Lung (tissue), 12 donors: Measurements from ENCODE around the gene IFT172. TPM values are rescaled to one million over a fixed set of nuclear protein-coding genes. Genes with fewer than 3 reads are reported as not detected.

Experiments
- ATAC-seq: fragments of 200-7000 bp; cut with Tn5 transposase; one replicate; pipeline ENCODE4 v1.9.1; 2020; ENCODE audit warnings: moderate number of reproducible peaks; ENCODE audit not compliant: insufficient read depth, low FRiP score
- DNase-seq, 3 donors: peaks; one replicate each; pipeline ENCODE4 v3.0.0-alpha.2; 2013 to 2017
- H3K27ac ChIP-seq, 2 donors: one replicate each; pipeline ENCODE4 v1.5.1; 2013; ENCODE audit warnings: mild to moderate bottlenecking in 2 of 2, moderate library complexity in 2 of 2, control low read depth in 1 of 2, inconsistent platforms in 1 of 2, low read depth in 1 of 2, low read length in 1 of 2
- H3K27me3 ChIP-seq, 3 donors: one replicate each; pipeline ENCODE4 v1.5.1; 2013; ENCODE audit warnings: low read length in 2 of 3; ENCODE audit not compliant: control insufficient read depth in 3 of 3, insufficient read depth in 3 of 3
- H3K36me3 ChIP-seq, 4 donors: one replicate each; pipeline ENCODE4 v1.5.1; 2013; ENCODE audit warnings: low read length in 4 of 4, mild to moderate bottlenecking in 1 of 4, moderate library complexity in 1 of 4; ENCODE audit not compliant: control insufficient read depth in 4 of 4, insufficient read depth in 4 of 4
- H3K4me1 ChIP-seq, 5 donors: one replicate each; pipeline ENCODE4 v1.5.1; 2013; ENCODE audit warnings: low read length in 5 of 5, mild to moderate bottlenecking in 2 of 5, moderate library complexity in 1 of 5; ENCODE audit not compliant: control insufficient read depth in 5 of 5, insufficient read depth in 5 of 5
- H3K4me3 ChIP-seq: one replicate; pipeline ENCODE4 v1.5.1; 2013; ENCODE audit warnings: mild to moderate bottlenecking, control low read depth, moderate library complexity
- H3K9ac ChIP-seq, 2 donors: one replicate each; pipeline ENCODE4 v1.5.1; 2013; ENCODE audit warnings: low read length in 2 of 2, control low read depth in 1 of 2; ENCODE audit not compliant: insufficient read depth in 1 of 2
- H3K9me3 ChIP-seq, 4 donors: one replicate each; pipeline ENCODE4 v1.5.1; 2013; ENCODE audit warnings: low read length in 3 of 4, mild to moderate bottlenecking in 1 of 4, moderate library complexity in 1 of 4; ENCODE audit not compliant: control insufficient read depth in 4 of 4, insufficient read depth in 3 of 4
- WGBS, 2 donors: extraction: QIAGEN DNeasy Blood & Tissue Kit; methylation state at CpG; one replicate each; pipeline ENCODE4 v1.1.7; 2013; 5-methylcytosine and 5-hydroxymethylcytosine counted together
- polyA plus RNA-seq, 2 donors: library from polyadenylated mRNA; stranded (reverse); fragments of 200-250 nt; gene quantifications; one replicate each; pipeline ENCODE4 v1.2.1, GENCODE V29; 2013
- total RNA-seq, 2 donors: library from RNA; depleted of rRNA in 1 of 2; stranded (reverse); fragments of >200 nt in 1 of 2; gene quantifications; one replicate each; pipeline ENCODE4 v1.2.1, GENCODE V29; 2014 to 2021
- TF ChIP-seq, protein P1 (sequence below): IDR thresholded peaks from 2 replicates; pipeline ENCODE4 v1.5.1; 2012; ENCODE audit warnings: mild to moderate bottlenecking; ENCODE audit errors: control extremely low read depth, extremely low read depth
- donor health status: control.
- donor health status: control.
- donor health status: Bipolar disorder and iron deficiency.
- donor health status: healthy.
- donor health status: DM: yes; HTN: yes; CAD: no.

Gene IFT172
- total and polyA plus RNA-seq, 4 donors = 17.8 to 52.2 (median 35.6) TPM

DNA sequence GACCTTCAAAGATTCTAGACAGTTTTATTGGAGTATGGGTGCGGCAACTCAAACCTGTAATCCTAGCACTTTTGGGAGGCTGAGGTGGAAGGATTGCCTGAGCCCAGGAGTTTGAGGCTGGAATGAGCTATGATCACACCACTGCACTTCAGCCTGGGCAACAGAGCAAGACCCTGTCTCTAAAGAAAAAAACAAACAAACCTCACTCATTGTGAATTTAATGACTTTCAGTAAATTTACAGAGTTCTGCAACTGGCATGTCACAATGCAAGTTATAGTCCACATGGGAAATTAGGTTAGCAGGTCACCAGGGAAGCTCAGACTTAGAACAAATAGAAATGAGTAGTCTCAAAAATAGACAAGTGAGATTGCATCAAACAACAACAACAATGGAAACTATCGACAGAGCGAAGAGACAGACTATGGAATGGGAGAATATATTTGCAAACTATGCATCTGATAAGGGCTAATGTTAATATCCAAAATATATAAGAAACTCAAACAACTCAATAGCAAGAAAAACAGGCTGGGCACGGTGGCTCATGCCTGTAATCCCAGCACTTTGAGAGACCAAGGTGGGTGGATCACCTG, 67.8 kb downstream of the IFT172 start:
- Histone ChIP-seq H3K27me3 (no peaks in the 10 kb centered on the region), H3K9me3 (no peaks in the 10 kb centered on the region), H3K4me1 (no peaks in the 10 kb centered on the region), H3K36me3 (no peaks in the 10 kb centered on the region), H3K9ac (no peak overlapping the region), H3K4me3 (no peak overlapping the region), H3K27ac (no peak overlapping the region)
- 82 to 88% methylated on average over 4 of the region's 4 CpGs for WGBS, 2 donors
- TF ChIP-seq, protein P1, sequence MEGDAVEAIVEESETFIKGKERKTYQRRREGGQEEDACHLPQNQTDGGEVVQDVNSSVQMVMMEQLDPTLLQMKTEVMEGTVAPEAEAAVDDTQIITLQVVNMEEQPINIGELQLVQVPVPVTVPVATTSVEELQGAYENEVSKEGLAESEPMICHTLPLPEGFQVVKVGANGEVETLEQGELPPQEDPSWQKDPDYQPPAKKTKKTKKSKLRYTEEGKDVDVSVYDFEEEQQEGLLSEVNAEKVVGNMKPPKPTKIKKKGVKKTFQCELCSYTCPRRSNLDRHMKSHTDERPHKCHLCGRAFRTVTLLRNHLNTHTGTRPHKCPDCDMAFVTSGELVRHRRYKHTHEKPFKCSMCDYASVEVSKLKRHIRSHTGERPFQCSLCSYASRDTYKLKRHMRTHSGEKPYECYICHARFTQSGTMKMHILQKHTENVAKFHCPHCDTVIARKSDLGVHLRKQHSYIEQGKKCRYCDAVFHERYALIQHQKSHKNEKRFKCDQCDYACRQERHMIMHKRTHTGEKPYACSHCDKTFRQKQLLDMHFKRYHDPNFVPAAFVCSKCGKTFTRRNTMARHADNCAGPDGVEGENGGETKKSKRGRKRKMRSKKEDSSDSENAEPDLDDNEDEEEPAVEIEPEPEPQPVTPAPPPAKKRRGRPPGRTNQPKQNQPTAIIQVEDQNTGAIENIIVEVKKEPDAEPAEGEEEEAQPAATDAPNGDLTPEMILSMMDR = no peak
- ATAC-seq = no peak
- DNase-seq = no peak

DNA sequence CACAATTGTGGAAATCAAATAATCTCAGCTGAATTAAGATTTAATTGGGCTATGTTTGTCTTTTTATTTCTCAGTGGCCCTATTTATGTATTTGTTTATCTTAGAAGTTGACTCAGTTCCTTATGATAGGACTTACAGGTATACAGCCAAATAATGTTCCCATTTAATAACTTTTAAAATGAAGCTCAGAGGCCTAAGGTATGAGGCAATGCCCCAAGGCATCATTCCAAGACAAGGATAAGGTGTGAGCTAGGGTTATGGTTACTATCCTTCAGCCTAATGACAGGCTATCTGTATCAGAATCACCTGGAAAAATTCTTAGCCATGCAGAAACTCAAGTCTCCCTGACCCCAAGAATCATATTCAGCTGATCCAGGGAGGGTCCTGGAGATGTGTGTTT, 68.5 kb downstream of the IFT172 start:
- DNase-seq = no peak
- H3K9ac ChIP-seq = no peak overlapping the region
- no peak for ATAC-seq
- H3K27me3 ChIP-seq = no peaks in the 10 kb centered on the region
- no peaks in the 10 kb centered on the region for H3K36me3 ChIP-seq
- no peaks in the 10 kb centered on the region for H3K4me1 ChIP-seq
- TF ChIP-seq, protein P1 = no peak
- H3K4me3 ChIP-seq = no peak overlapping the region
- no peak overlapping the region for H3K27ac ChIP-seq
- H3K9me3 ChIP-seq = no peaks in the 10 kb centered on the region

DNA sequence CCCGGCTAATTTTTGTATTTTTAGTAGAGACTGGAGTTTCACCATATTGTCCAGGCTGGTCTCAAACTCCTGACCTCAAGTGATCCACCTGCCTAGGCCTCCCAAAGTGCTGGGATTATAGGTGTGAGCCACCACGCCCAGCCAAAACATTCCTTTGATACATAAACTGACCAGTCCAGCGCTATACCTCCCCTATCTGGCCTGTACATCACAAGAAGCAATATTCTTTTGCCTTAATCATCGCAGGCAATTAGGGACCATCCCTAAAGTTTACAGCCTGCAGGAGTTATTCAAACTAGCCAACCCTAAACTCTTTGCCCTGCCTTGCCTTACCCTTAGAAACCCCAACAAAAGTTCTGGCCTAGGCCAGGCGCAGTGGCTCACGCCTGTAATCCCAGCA, 73.4 kb downstream of the IFT172 start:
- no peak overlapping the region for H3K4me3 ChIP-seq
- H3K9ac ChIP-seq = no peak overlapping the region
- 97% methylated on average over 6 of the region's 6 CpGs for WGBS, 2 donors
- no peaks in the 10 kb centered on the region for H3K9me3 ChIP-seq
- H3K27ac ChIP-seq = no peak overlapping the region
- TF ChIP-seq, protein P1 = no peak
- no peaks in the 10 kb centered on the region for H3K27me3 ChIP-seq
- H3K4me1 ChIP-seq = no peaks in the 10 kb centered on the region
- DNase-seq = no peak
- H3K36me3 ChIP-seq = no peaks in the 10 kb centered on the region
- no peak for ATAC-seq
